DND-41 (cell line): Measurements from ENCODE around the gene POLA2.

Source experiments
- ATAC-seq: fragments of 200-7000 bp; cut with Tn5 transposase; 3 replicates; pipeline ENCODE4 v1.9.1; 2021; ENCODE audit warnings: low read depth; ENCODE audit not compliant: insufficient read depth
- DNase-seq: peaks from one replicate; pipeline ENCODE4 v3.0.0-alpha.2; 2020
- H2AFZ ChIP-seq: 2 replicates; pipeline ENCODE4 v1.6.0; 2012; ENCODE audit warnings: low read depth, low read length
- H3K27ac ChIP-seq: 2 replicates; pipeline ENCODE4 v1.5.1; 2012; ENCODE audit warnings: low read length, inconsistent platforms
- H3K27me3 ChIP-seq: fragments of 200-600 bp; sonication (generic); 2 replicates; pipeline ENCODE4 v1.6.0; 2012; ENCODE audit warnings: low read length, mild to moderate bottlenecking, inconsistent platforms; ENCODE audit not compliant: insufficient read depth, poor library complexity
- H3K36me3 ChIP-seq: 2 replicates; pipeline ENCODE4 v1.5.1; 2012; ENCODE audit warnings: low read length, inconsistent platforms; ENCODE audit not compliant: insufficient read depth
- H3K4me1 ChIP-seq: 2 replicates; pipeline ENCODE4 v1.5.1; 2012; ENCODE audit warnings: mild to moderate bottlenecking, low read length; ENCODE audit not compliant: insufficient read depth
- H3K4me2 ChIP-seq: 2 replicates; pipeline ENCODE4 v1.6.0; 2012; ENCODE audit warnings: mild to moderate bottlenecking, moderate library complexity, low read length, inconsistent platforms; ENCODE audit not compliant: insufficient read depth
- H3K4me3 ChIP-seq, 2 experiments: fragments of 200-600 bp in 1 of 2; shearing (Covaris generic) in 1 of 2; 2 replicates each; pipeline ENCODE4 v1.5.1; 2012 to 2016; ENCODE audit warnings: inconsistent platforms in 2 of 2, low read length in 2 of 2, mild to moderate bottlenecking in 2 of 2, low read depth in 1 of 2, moderate library complexity in 1 of 2
- H3K79me2 ChIP-seq: 2 replicates; pipeline ENCODE4 v1.6.0; 2012; ENCODE audit warnings: low read length, inconsistent platforms; ENCODE audit not compliant: insufficient read depth
- H3K9ac ChIP-seq: 2 replicates; pipeline ENCODE4 v1.6.0; 2012; ENCODE audit warnings: low read depth, mild to moderate bottlenecking, inconsistent platforms, low read length, moderate library complexity
- H3K9me3 ChIP-seq: 2 replicates; pipeline ENCODE4 v1.5.1; 2012; ENCODE audit warnings: low read length, moderate library complexity, mild to moderate bottlenecking, inconsistent platforms; ENCODE audit not compliant: insufficient read depth, severe bottlenecking
- H4K20me1 ChIP-seq: 2 replicates; pipeline ENCODE4 v1.6.0; 2012; ENCODE audit warnings: low read length; ENCODE audit not compliant: insufficient read depth
- CTCF ChIP-seq: IDR thresholded peaks from 2 replicates; pipeline ENCODE4 v1.5.1; 2012; ENCODE audit warnings: borderline replicate concordance, low read length, moderate library complexity, mild to moderate bottlenecking; ENCODE audit not compliant: poor library complexity, severe bottlenecking; ENCODE audit errors: extremely low read depth
- EZH2 ChIP-seq: IDR thresholded peaks from 3 replicates; pipeline ENCODE4 v1.6.1; 2012; ENCODE audit warnings: borderline replicate concordance, low read depth, mild to moderate bottlenecking, moderate library complexity, low read length, inconsistent platforms; ENCODE audit not compliant: severe bottlenecking

The POLA2 gene

DNA sequence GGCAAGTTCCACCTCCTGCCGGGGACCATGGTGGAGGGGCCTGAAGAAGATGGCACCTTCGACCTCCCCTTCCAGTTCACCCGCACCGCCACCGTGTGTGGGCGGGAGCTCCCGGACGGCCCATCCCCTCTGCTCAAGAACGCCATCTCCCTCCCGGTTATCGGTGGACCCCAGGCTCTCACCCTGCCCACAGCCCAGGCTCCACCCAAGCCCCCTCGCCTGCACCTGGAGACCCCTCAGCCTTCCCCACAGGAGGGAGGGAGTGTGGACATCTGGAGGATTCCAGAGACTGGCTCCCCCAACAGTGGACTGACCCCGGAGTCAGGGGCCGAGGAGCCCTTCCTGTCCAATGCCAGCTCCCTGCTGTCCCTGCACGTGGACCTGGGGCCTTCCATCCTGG lies 59.3 kb downstream of the POLA2 start:
- TF ChIP-seq CTCF, result no peak
- TF ChIP-seq EZH2, result no peak
- Histone ChIP-seq H3K79me2 (no peaks in the 10 kb centered on the region), H3K4me3 (no peak overlapping the region), H3K27ac (no peak overlapping the region), H3K27me3 (no peaks in the 10 kb centered on the region), H3K9ac (no peak overlapping the region), H2AFZ (no peak overlapping the region), H3K4me2 (no peak overlapping the region), H3K36me3 (no peaks in the 10 kb centered on the region), H3K4me1 (peaks cover 2% of the 10 kb centered on the region), H4K20me1 (no peaks in the 10 kb centered on the region; the same call in 1 of the 2 replicates), H3K9me3 (no peaks in the 10 kb centered on the region)
- ATAC-seq, result no peak
- DNase-seq, result no peak

DNA sequence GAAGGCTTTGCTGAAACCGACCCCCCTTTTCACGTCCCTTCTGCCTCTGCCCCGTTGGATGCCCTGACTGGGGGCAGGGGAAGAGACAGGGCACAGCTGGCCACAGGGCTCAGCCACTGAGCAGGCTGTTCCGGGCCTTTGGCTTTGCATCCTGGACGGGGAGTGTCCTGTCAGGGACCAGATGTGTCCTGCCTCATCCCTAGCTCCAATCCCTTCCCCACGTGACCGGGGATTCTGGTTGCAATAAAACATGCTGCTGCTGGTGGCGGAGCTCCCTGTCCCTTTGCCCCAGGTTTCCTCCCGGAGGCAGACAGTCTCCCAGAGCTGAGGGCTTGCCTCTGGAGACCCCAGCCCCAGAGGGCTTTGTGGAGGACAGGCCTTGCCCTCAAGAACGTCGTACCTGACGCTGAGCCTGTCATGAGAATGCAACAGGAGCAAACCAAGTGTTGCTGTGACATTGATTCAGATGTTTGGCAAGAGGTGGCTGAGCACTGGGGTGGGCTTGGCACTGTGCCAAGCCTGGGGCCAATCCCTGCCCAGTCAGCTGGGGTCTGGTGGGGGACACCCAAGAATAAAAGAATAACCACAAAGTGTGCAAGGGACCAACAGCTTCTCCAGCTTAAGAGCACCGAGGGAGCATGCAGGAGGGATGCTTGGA lies 60.2 kb downstream of the POLA2 start:
- Histone ChIP-seq H3K9me3 (no peaks in the 10 kb centered on the region), H2AFZ (no peak overlapping the region), H3K4me1 (no peaks in the 10 kb centered on the region), H3K79me2 (no peaks in the 10 kb centered on the region), H3K9ac (no peak overlapping the region), H3K36me3 (no peaks in the 10 kb centered on the region), H3K4me2 (no peak overlapping the region), H3K27me3 (no peaks in the 10 kb centered on the region), H4K20me1 (no peaks in the 10 kb centered on the region; the same call in 1 of the 2 replicates), H3K4me3 (no peak overlapping the region), H3K27ac (no peak overlapping the region)
- ATAC-seq (no peak), DNase-seq (no peak)
- no peak for TF ChIP-seq EZH2

DNA sequence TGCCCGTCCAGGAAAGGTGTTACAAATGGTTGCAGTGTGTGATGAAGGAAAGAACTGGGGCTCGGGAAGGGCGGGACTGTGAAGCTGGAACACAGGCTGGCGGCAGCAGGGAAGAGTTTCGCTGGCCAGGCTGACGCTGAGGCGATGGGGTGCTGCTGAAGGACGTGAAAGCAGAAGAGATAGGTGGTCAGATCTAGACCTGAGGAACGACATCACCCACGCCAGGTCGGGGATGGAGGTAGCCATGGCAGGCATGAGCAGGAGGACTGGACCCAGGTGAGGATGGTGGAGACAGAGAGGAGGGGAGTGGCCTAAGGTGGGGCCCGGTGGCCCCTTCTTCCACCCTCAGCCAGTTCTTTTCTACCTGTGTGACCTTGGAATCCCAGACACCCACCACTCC lies 62.1 kb downstream of the POLA2 start:
- Histone ChIP-seq H3K36me3 (no peaks in the 10 kb centered on the region), H2AFZ (no peak overlapping the region), H3K9me3 (no peaks in the 10 kb centered on the region), H4K20me1 (no peaks in the 10 kb centered on the region), H3K27me3 (no peaks in the 10 kb centered on the region), H3K4me2 (no peak overlapping the region), H3K79me2 (no peaks in the 10 kb centered on the region), H3K4me3 (no peak overlapping the region), H3K27ac (no peak overlapping the region), H3K4me1 (no peaks in the 10 kb centered on the region), H3K9ac (no peak overlapping the region)
- DNase-seq, result no peak
- TF ChIP-seq CTCF, result no peak
- no peak for TF ChIP-seq EZH2
- ATAC-seq, result no peak

DNA sequence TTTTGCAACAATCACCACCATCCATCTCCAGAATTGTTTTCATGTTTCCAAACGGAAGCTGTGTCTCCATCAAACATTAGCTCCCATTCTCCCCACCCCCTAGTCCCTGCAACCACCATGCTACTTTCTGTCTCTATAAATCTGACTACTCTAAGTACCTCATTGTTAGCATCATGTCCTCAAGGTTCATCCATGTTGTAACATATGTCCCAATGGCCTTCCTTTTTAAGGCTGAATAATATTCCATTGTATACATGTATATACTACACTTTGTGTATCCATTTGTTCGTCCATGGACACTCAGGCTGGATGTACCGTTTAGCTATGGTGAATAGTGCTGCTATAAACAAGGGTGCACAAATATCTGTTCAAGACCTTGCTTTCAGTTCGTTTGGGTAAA lies 63.7 kb downstream of the POLA2 start:
- Histone ChIP-seq H3K4me2 (no peak overlapping the region), H3K4me3 (no peak overlapping the region), H4K20me1 (no peaks in the 10 kb centered on the region), H3K27me3 (no peaks in the 10 kb centered on the region), H3K79me2 (no peaks in the 10 kb centered on the region), H3K9ac (no peak overlapping the region), H3K36me3 (no peaks in the 10 kb centered on the region), H2AFZ (no peak overlapping the region), H3K4me1 (peaks cover 4% of the 10 kb centered on the region; the same call in 1 of the 2 replicates), H3K9me3 (no peaks in the 10 kb centered on the region), H3K27ac (no peak overlapping the region)
- TF ChIP-seq CTCF (no peak), EZH2 (no peak)
- no peak for DNase-seq
- no peak for ATAC-seq
